SK-N-MC (cell line): ENCODE measurements around the gene CROCC.

Experiments
- EZH2 ChIP-seq: fragments of 200-600 bp; sonication (generic); IDR thresholded peaks from one replicate; pipeline ENCODE4 v1.6.1; 2017; ENCODE audit warnings: antibody characterized with exemption
- POLR2AphosphoS5 ChIP-seq: IDR thresholded peaks from 2 replicates; pipeline ENCODE4 v1.6.1; 2012; ENCODE audit warnings: mild to moderate bottlenecking, low read depth, low read length, borderline replicate concordance

GRCh38 chr1:16986113-16986512 lies 64.4 kb downstream of the CROCC start:
- TF ChIP-seq EZH2, result no peak
- TF ChIP-seq POLR2AphosphoS5, result no peak
